ENCODE measurements around the gene CASTOR1. TPM values are rescaled to one million over a fixed set of nuclear protein-coding genes. Genes with fewer than 3 reads are reported as not detected.

CASTOR1 gene
- total RNA-seq, 2 donors from 2014 or later = 6.2 to 7.4 TPM

- Mint-ChIP-seq H3K27ac (no peak overlapping the region), H3K9me3 (no peaks in the 10 kb centered on the region), H3K4me3 (no peak overlapping the region), H3K27me3 (ENCODE audit: low read depth) (no peaks in the 10 kb centered on the region), H3K4me1 (ENCODE audit: low read depth) (peaks cover 32% of the 10 kb centered on the region), H3K36me3 (ENCODE audit: insufficient read depth in 2 of 2) (no peaks in the 10 kb centered on the region)
- no peak for DNase-seq
- no peak for ATAC-seq (replicated peaks in 1 of 2)
Measured at GRCh38 chr22:30282616-30283046, 6.7 kb downstream of the CASTOR1 start.

- ATAC-seq (replicated peaks in 1 of 2) = no peak
- peaks cover 0 to 2% of the 10 kb centered on the region in 2 donors for H3K36me3 Mint-ChIP-seq (ENCODE audit: insufficient read depth in 2 of 2)
Measured at GRCh38 chr22:30280505-30280904, 8.8 kb downstream of the CASTOR1 start.

GRCh38 chr22:30279932-30280331, 9.4 kb downstream of the CASTOR1 start:
- no peak for DNase-seq
- H3K9me3 Mint-ChIP-seq = no peaks in the 10 kb centered on the region
- H3K36me3 Mint-ChIP-seq (ENCODE audit: insufficient read depth in 2 of 2) = peaks cover 0 to 2% of the 10 kb centered on the region in 2 donors
- H3K4me3 Mint-ChIP-seq = no peak overlapping the region
- H3K27me3 Mint-ChIP-seq (ENCODE audit: low read depth) = no peaks in the 10 kb centered on the region
- ATAC-seq (replicated peaks in 1 of 2) = no peak
- H3K27ac Mint-ChIP-seq = no peak overlapping the region
- peaks cover 36% of the 10 kb centered on the region for H3K4me1 Mint-ChIP-seq (ENCODE audit: low read depth)

More at GRCh38 chr22:30280505-30280904, 8.8 kb downstream of the CASTOR1 start:
- H3K27me3 Mint-ChIP-seq (ENCODE audit: low read depth) = no peaks in the 10 kb centered on the region
- H3K9me3 Mint-ChIP-seq = no peaks in the 10 kb centered on the region
- no peak for DNase-seq
- no peak overlapping the region for H3K27ac Mint-ChIP-seq
- no peak overlapping the region for H3K4me3 Mint-ChIP-seq
- peaks cover 30% of the 10 kb centered on the region for H3K4me1 Mint-ChIP-seq (ENCODE audit: low read depth)

GRCh38 chr22:30279046-30279788, 10.1 kb downstream of the CASTOR1 start:
- ATAC-seq (replicated peaks in 1 of 2) (peak; percentile 23 to 39), DNase-seq (no peak)
- Mint-ChIP-seq H3K4me1 (ENCODE audit: low read depth) (peaks cover 43% of the 10 kb centered on the region), H3K4me3 (no peak overlapping the region), H3K9me3 (no peaks in the 10 kb centered on the region), H3K27me3 (ENCODE audit: low read depth) (no peaks in the 10 kb centered on the region), H3K27ac (no peak overlapping the region), H3K36me3 (ENCODE audit: insufficient read depth in 2 of 2) (peaks cover 0 to 2% of the 10 kb centered on the region in 2 donors)

- no peaks in the 10 kb centered on the region for H3K9me3 Mint-ChIP-seq
- no peak overlapping the region for H3K27ac Mint-ChIP-seq
- ATAC-seq (replicated peaks in 1 of 2) (no peak), DNase-seq (no peak)
- peaks cover 36% of the 10 kb centered on the region for H3K4me1 Mint-ChIP-seq (ENCODE audit: low read depth)
- H3K4me3 Mint-ChIP-seq = no peak overlapping the region
- peaks cover 0 to 2% of the 10 kb centered on the region in 2 donors for H3K36me3 Mint-ChIP-seq (ENCODE audit: insufficient read depth in 2 of 2)
- H3K27me3 Mint-ChIP-seq (ENCODE audit: low read depth) = no peaks in the 10 kb centered on the region
Measured at GRCh38 chr22:30277547-30278344, 11.6 kb downstream of the CASTOR1 start.

- DNase-seq = no peak
- Mint-ChIP-seq H3K9me3 (no peaks in the 10 kb centered on the region), H3K27ac (no peak overlapping the region), H3K27me3 (ENCODE audit: low read depth) (no peaks in the 10 kb centered on the region), H3K4me3 (peak overlapping the region; percentile 48 to 51), H3K36me3 (ENCODE audit: insufficient read depth in 2 of 2) (peaks cover 0 to 3% of the 10 kb centered on the region in 2 donors), H3K4me1 (ENCODE audit: low read depth) (peaks cover 35% of the 10 kb centered on the region)
- ATAC-seq (replicated peaks in 1 of 2) = peak in 1 of 2 donors; percentile 20
Measured at GRCh38 chr22:30276039-30276438, 13.3 kb downstream of the CASTOR1 start.

- peaks cover 1 to 5% of the 10 kb centered on the region in 2 donors for H3K36me3 Mint-ChIP-seq (ENCODE audit: insufficient read depth in 2 of 2)
- H3K27ac Mint-ChIP-seq = peak overlapping the region; percentile 8
- ATAC-seq (replicated peaks in 1 of 2) (peak; percentile 22 to 46), DNase-seq (no peak)
- peak overlapping the region; percentile 48 to 51 for H3K4me3 Mint-ChIP-seq
- H3K27me3 Mint-ChIP-seq (ENCODE audit: low read depth) = no peaks in the 10 kb centered on the region
- H3K4me1 Mint-ChIP-seq (ENCODE audit: low read depth) = peaks cover 35% of the 10 kb centered on the region
- no peaks in the 10 kb centered on the region for H3K9me3 Mint-ChIP-seq
Measured at GRCh38 chr22:30275625-30276024, 13.7 kb downstream of the CASTOR1 start.

GRCh38 chr22:30274437-30274812, 14.9 kb downstream of the CASTOR1 start:
- no peaks in the 10 kb centered on the region for H3K27me3 Mint-ChIP-seq (ENCODE audit: low read depth)
- DNase-seq = no peak
- peaks cover 4 to 6% of the 10 kb centered on the region in 2 donors for H3K36me3 Mint-ChIP-seq (ENCODE audit: insufficient read depth in 2 of 2)
- H3K4me1 Mint-ChIP-seq (ENCODE audit: low read depth) = peaks cover 30% of the 10 kb centered on the region
- H3K9me3 Mint-ChIP-seq = no peaks in the 10 kb centered on the region
- no peak overlapping the region for H3K4me3 Mint-ChIP-seq
- no peak for ATAC-seq (replicated peaks in 1 of 2)
- H3K27ac Mint-ChIP-seq = no peak overlapping the region

- H3K4me1 Mint-ChIP-seq (ENCODE audit: low read depth) = peaks cover 25% of the 10 kb centered on the region
- no peak for DNase-seq
- H3K27ac Mint-ChIP-seq = peak overlapping the region; percentile 45
- no peaks in the 10 kb centered on the region for H3K9me3 Mint-ChIP-seq
- H3K4me3 Mint-ChIP-seq = no peak overlapping the region
- ATAC-seq (replicated peaks in 1 of 2) = no peak
- H3K27me3 Mint-ChIP-seq (ENCODE audit: low read depth) = no peaks in the 10 kb centered on the region
- H3K36me3 Mint-ChIP-seq (ENCODE audit: insufficient read depth in 2 of 2) = peaks cover 7 to 9% of the 10 kb centered on the region in 2 donors
Measured at GRCh38 chr22:30273711-30274436, 15.4 kb downstream of the CASTOR1 start.

GRCh38 chr22:30272781-30273601, 16.3 kb downstream of the CASTOR1 start:
- no peak overlapping the region for H3K27ac Mint-ChIP-seq
- DNase-seq (no peak), ATAC-seq (replicated peaks in 1 of 2) (no peak)
- no peak overlapping the region for H3K4me3 Mint-ChIP-seq
- peaks cover 32% of the 10 kb centered on the region for H3K4me1 Mint-ChIP-seq (ENCODE audit: low read depth)
- H3K27me3 Mint-ChIP-seq (ENCODE audit: low read depth) = no peaks in the 10 kb centered on the region
- no peaks in the 10 kb centered on the region for H3K9me3 Mint-ChIP-seq
- H3K36me3 Mint-ChIP-seq (ENCODE audit: insufficient read depth in 2 of 2) = peaks cover 9 to 11% of the 10 kb centered on the region in 2 donors

GRCh38 chr22:30270832-30271231, 18.5 kb downstream of the CASTOR1 start:
- Mint-ChIP-seq H3K9me3 (no peaks in the 10 kb centered on the region), H3K36me3 (ENCODE audit: insufficient read depth in 2 of 2) (peaks cover 8 to 15% of the 10 kb centered on the region in 2 donors), H3K4me1 (ENCODE audit: low read depth) (peaks cover 36% of the 10 kb centered on the region), H3K27ac (no peak overlapping the region), H3K27me3 (ENCODE audit: low read depth) (no peaks in the 10 kb centered on the region), H3K4me3 (no peak overlapping the region)
- DNase-seq (no peak), ATAC-seq (replicated peaks in 1 of 2) (no peak)

GRCh38 chr22:30268331-30268730, 21.0 kb downstream of the CASTOR1 start:
- H3K4me3 Mint-ChIP-seq = peak overlapping the region; percentile 89 to 92
- H3K27ac Mint-ChIP-seq = peak overlapping the region; percentile 93
- H3K4me1 Mint-ChIP-seq (ENCODE audit: low read depth) = peaks cover 41% of the 10 kb centered on the region
- no peaks in the 10 kb centered on the region for H3K9me3 Mint-ChIP-seq
- H3K36me3 Mint-ChIP-seq (ENCODE audit: insufficient read depth in 2 of 2) = peaks cover 11 to 15% of the 10 kb centered on the region in 2 donors
- no peak for DNase-seq
- no peaks in the 10 kb centered on the region for H3K27me3 Mint-ChIP-seq (ENCODE audit: low read depth)
- no peak for ATAC-seq (replicated peaks in 1 of 2)

All from activated T-cell treated with anti-CD3 and anti-CD28 coated beads, Interleukin-2, amount 50 U/mL, for 72 hours (primary cell).